BE2C (cell line): Measurements from ENCODE around the gene PTPRN2.
"Not testable (repeated sequence)": the region's sequence is repeated elsewhere in the genome, so short reads cannot be mapped to it uniquely, and the experiment has no call there.

Experiments
- DNase-seq: peaks from one replicate; pipeline ENCODE4 v3.0.0-alpha.2; 2020
- H3K27me3 ChIP-seq: fragments of 250-450 bp; sonication (Bioruptor Pico); 2 replicates; pipeline ENCODE4 v1.5.1; 2020; ENCODE audit warnings: mild to moderate bottlenecking
- H3K36me3 ChIP-seq: fragments of 250-450 bp; sonication (Bioruptor Pico); 2 replicates; pipeline ENCODE4 v1.5.1; 2020; ENCODE audit warnings: mild to moderate bottlenecking
- H3K4me1 ChIP-seq: fragments of 250-450 bp; sonication (Bioruptor Pico); 2 replicates; pipeline ENCODE4 v1.5.1; 2020
- H3K4me3 ChIP-seq: 2 replicates; pipeline ENCODE4 v1.5.1; 2011; ENCODE audit warnings: low read depth, low read length
- H3K9me3 ChIP-seq: fragments of 250-450 bp; sonication (Bioruptor Pico); 2 replicates; pipeline ENCODE4 v1.5.1; 2020
- CTCF ChIP-seq: IDR thresholded peaks from 2 replicates; pipeline ENCODE4 v1.5.1; 2012; ENCODE audit warnings: mild to moderate bottlenecking, low read depth, low read length

The PTPRN2 gene

GRCh38 chr7:158309868-158310763 is 277.5 kb downstream of the PTPRN2 start:
- Histone ChIP-seq H3K4me1 (no peaks in the 10 kb centered on the region), H3K27me3 (no peaks in the 10 kb centered on the region), H3K36me3 (no peaks in the 10 kb centered on the region), H3K4me3 (no peak overlapping the region), H3K9me3 (peaks cover 3% of the 10 kb centered on the region)
- TF ChIP-seq CTCF, result no peak
- DNase-seq, result no peak

DNA sequence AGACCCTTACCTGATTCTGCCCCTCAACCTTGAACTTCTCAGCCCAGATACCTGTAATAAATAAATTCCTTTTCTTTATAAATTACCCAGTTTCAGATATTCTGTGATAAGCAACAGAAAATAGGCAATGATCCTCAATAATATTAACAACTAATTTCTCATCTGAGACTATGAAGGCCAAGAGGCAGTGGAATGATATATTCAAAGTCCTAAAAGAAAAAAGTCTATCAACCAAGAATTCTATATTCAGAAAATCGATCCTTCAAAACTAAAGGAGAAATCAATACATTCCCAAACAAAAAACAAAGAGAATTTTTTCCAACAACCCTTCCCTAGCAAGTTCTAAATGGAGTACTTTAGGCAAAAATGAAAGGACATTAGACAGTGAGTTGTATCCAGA is 279.6 kb downstream of the PTPRN2 start:
- TF ChIP-seq CTCF, result no peak
- H3K9me3 ChIP-seq, result no peaks in the 10 kb centered on the region; the same call in none of the 2 replicates
- H3K27me3 ChIP-seq, result no peaks in the 10 kb centered on the region
- H3K4me3 ChIP-seq, result no peak overlapping the region
- DNase-seq, result no peak
- no peaks in the 10 kb centered on the region for H3K4me1 ChIP-seq
- no peaks in the 10 kb centered on the region for H3K36me3 ChIP-seq

DNA sequence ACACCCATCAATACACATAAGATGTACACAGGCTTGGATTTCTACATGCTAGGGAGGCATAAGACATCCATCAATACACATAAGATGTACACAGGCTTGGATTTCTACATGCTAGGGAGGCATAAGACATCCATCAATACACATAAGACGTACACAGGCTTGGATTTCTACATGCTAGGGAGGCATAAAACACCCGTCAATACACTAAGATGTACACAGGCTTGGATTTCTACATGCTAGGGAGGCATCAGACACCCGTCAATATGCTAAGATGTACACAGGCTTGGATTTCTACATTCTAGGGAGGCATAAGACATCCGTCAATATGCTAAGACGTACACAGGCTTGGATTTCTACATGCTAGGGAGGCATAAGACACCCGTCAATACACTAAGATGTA is 283.6 kb downstream of the PTPRN2 start:
- H3K4me3 ChIP-seq, H3K9me3 ChIP-seq, DNase-seq, H3K27me3 ChIP-seq, H3K36me3 ChIP-seq, H3K4me1 ChIP-seq: not testable (repeated sequence)

- Histone ChIP-seq H3K4me1 (no peaks in the 10 kb centered on the region), H3K4me3 (no peak overlapping the region), H3K27me3 (no peaks in the 10 kb centered on the region), H3K9me3 (no peaks in the 10 kb centered on the region), H3K36me3 (no peaks in the 10 kb centered on the region)
- TF ChIP-seq CTCF, result no peak
- DNase-seq, result no peak
Measured at GRCh38 chr7:158303121-158303520, 284.5 kb downstream of the PTPRN2 start.

GRCh38 chr7:158302274-158303070 is 285.2 kb downstream of the PTPRN2 start:
- H3K4me3 ChIP-seq, result no peak overlapping the region
- H3K36me3 ChIP-seq, result no peaks in the 10 kb centered on the region
- H3K4me1 ChIP-seq, result no peaks in the 10 kb centered on the region
- TF ChIP-seq CTCF, result no peak
- no peaks in the 10 kb centered on the region for H3K9me3 ChIP-seq
- DNase-seq, result no peak
- no peaks in the 10 kb centered on the region for H3K27me3 ChIP-seq

GRCh38 chr7:158301207-158301606 is 286.4 kb downstream of the PTPRN2 start:
- Histone ChIP-seq H3K4me1 (no peaks in the 10 kb centered on the region), H3K36me3 (no peaks in the 10 kb centered on the region), H3K4me3 (no peak overlapping the region), H3K27me3 (no peaks in the 10 kb centered on the region), H3K9me3 (no peaks in the 10 kb centered on the region)
- TF ChIP-seq CTCF, result no peak
- no peak for DNase-seq
